ENCODE measurements around the gene VGLL2.
A peak's percentile ranks its signal among the peaks of the same experiment; 100 is the strongest.
"Not testable (repeated sequence)": the region's sequence is repeated elsewhere in the genome, so short reads cannot be mapped to it uniquely, and the experiment has no call there.

The VGLL2 gene, protein sequence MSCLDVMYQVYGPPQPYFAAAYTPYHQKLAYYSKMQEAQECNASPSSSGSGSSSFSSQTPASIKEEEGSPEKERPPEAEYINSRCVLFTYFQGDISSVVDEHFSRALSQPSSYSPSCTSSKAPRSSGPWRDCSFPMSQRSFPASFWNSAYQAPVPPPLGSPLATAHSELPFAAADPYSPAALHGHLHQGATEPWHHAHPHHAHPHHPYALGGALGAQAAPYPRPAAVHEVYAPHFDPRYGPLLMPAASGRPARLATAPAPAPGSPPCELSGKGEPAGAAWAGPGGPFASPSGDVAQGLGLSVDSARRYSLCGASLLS

DNA sequence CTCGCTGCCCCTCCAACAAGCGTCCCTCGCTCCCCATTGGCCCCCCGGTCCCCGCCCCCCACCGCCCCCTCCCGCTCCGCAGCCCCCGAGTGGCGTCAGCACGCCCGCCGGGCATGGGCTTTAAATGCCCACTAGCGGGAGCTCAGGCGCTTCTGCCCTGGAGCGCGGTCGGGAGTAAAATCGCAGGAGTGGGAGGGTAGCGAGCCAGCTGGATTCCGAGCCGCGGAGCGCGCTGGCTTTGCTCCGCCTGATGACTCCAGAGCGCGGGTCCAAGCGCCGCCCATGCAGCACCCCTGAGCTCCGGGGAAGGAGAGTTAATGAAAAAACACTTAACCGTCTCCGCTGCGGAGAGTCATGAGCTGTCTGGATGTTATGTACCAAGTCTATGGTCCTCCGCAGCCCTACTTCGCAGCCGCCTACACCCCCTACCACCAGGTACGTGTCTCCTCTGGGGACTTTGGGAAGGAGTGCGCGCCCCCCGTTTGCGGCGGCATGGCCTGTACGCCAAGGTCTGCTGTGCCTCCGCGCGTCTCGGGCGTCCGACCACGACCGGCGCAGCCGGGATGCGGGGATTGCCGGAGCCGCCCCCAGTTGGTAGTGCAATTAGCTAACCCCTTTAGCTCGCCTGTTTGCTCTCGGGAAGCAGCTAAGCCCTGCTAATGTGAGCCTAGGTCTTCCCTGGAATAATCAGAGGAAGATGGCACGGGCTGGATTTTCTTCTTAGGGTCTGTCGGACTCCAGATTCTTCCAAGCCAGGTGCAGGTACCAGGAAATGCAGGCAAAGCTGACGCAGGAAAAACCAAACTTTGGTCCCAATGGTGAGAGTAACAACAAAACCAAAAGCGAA is at the start of gene VGLL2:
Gene VGLL2, plus strand, starts transcription at position 149 of the 847 bp plus-strand sequence. Its CDS starts 206 bp downstream, at position 355.
- peak in 8 of 56 donors; percentile 4 to 20 (median 10) for DNase-seq

DNA sequence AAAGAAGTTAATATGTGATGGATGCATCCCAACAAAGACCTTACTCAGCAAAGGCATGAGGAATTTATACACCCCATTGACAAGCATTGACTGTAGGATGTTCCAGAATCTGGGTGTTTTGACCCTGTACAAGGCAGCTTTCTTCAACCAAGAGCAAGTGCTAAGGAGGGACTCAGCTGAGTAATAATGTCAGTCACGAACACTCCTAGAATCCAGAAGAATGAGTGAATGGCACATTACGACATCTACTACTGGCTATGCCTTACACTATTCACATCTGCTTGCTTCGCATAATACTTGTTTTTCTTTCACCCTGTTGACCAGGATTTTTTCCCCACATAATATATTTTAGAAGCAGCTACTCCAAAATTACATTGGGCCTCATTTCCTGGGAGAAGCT is 42.5 kb upstream of the VGLL2 start:
- DNase-seq = no peak

DNA sequence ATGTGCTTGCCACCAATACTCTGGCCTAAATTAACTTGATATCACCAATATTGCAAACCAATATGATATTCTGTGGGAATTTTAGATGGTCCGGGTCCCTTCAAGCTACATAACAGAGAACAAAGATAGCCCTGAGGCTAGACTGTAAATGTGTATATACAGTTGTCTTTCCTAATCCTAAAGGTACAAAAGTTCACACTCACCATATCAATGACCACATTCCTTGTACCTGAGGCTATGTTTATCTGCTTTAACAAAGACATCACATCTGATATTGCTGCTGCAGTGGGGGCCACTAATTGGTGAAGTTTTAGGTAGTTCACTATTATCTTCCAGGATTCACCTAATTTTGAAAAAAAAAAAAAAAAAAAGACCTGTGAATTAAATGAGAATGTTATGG is 38.6 kb upstream of the VGLL2 start:
- DNase-seq = no peak

DNA sequence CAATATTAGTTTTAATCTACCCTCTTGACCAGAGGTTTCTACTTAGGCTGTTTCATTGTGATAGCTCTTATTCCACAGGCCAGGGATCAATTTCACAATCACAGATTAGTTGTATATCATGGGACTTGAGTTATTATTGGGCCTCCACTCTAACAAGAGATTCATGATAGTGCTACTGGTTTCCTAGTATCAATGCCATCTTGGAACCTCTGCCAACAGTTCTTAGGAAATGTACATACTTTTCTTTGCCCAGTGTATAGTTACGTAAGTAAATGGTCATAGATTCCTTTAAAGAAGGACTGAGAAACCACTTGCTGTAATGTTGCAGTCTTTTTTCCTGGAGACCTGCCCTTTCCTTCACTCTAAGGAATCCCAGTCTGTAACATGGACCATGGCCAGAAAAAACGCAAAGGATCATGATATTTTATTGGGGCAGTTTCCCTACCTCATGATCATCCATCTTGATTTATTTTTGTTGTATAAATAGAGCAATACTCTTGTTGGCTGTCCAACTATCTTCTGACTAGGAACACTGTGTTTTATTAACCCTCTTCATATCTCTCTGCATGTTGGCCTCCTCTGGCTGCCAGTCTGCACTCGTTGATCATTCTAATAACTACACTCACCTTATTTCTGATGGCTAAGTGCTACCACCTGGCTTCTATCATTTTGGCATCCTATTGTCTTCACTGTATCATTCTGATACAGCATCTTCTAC is 38.0 kb upstream of the VGLL2 start:
- no peak for DNase-seq

DNA sequence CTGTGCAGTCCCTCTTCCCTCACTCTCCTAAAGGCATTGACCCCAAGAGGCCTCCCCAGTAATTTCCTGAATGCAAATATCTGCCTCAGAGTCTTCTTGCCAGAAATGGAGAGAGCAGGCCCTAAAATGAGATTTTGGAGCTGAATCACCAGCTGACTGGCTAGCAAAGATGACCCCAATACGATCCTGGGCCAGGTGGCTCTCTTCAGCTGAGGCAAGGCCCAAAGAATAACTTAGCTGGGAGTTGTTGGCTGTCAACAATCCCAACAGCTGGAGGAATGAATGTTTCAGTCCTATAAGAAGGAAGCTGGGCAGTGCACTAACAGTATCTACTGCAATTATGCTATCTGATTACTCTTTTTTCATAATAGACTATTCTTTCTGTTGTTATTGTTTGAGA is 37.2 kb upstream of the VGLL2 start:
- DNase-seq = no peak

DNA sequence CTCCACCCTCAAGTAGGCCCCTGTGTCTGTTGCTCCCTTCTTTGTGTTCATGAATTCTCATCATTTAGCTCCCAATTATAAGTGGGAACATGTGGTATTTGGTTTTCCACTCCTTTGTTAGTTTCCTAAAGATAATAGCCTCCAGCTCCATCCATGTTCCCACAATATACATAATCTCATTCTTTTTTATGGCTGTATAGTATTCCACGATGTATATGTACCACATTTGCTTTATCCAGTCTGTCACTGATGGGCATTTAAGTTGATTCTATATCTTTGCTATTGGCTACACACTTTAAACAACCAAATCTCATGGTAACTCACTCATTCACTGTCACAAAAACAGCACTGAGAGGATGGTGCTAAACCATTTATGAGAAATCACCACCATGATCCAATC is 35.5 kb upstream of the VGLL2 start:
- no peak for DNase-seq

DNA sequence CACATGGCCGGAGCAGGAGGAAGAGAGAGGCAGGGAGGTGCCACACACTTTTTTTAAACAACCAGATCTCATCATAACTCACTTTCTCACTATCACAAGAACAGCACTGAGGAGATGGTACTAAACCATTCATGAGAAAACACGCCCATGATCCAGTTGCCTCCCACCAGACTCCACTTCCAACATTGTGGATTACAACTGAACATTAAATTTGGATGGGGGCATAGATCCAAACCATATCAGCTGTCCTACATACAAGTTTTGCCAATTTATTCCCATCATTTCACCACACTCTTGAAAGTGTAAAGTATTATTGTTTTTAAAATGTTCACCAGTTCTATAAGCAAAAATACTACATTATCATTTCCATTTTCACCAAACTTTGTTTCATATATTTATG is 33.9 kb upstream of the VGLL2 start:
- DNase-seq = no peak

DNA sequence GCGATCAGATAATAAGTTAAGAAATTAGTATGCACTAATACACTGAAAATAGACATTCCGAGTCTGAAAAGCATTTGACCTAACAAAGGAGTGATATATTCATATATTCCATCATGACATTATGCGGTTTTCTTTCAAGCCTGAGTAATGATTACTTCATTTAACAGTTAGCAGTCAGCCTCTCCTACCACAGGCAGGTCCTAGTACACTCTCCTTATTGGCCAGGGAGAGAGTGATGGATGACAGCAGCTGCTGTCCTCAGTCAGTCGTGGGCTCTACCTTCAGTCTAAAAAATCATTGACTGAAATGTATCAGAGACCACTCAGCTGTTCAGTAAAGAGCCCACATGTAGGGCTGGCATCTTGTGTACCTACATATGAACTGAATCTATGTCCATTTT is 33.2 kb upstream of the VGLL2 start:
- DNase-seq = no peak

DNA sequence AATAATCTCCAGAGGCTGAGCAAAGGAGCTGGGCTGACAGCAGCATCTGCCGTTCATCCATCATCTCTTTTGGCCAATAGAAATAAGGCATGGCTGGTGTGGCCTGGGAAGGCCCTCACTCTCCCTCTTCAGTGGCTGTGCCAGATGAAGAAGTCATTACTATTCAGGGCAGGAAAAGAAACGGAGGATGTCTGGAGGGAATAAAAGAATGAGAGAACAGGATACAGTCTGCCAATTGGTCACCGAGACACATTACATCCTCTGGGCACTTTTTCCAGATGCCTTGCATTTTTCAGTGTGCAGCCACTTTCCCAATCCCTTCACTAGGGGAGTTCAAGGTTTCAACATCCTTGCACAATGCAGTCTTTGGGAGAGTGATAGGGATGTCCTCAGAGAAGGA is 32.2 kb upstream of the VGLL2 start:
- no peak for DNase-seq

DNA sequence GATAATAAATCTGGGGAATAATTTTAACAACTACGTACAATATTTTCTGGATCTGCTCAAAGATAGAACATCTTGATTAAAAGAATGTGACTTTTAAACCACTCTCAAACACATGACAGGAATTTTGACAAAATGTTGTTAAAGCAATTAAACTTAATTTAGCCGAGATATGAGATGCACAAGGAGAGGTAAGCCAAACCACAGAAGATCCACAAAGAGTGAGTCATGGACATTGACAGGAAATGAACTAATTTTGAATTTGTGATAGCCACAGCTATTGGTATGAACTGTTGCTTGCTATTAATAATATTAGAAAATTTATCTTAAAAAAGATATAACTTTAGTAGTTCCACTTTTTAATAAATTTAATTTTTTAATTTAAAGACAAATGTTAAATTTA is 27.8 kb upstream of the VGLL2 start:
- no peak for DNase-seq

DNA sequence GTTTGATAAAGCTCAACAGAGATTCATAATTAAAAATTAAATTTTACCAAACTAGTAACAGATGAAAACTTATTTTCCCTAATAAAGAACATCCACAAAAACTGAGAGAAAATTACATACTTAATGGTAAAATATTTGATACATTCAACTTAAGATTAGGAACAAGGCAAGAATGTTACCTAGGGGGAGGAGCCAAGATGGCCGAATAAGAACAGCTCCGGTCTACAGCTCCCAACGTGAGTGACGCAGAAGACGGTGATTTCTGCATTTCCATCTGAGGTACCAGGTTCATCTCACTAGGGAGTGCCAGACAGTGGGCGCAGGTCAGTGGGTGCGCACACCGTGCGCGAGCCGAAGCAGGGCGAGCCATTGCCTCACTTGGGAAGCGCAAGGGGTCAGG is 20.8 kb upstream of the VGLL2 start:
- DNase-seq = not testable (repeated sequence)

DNA sequence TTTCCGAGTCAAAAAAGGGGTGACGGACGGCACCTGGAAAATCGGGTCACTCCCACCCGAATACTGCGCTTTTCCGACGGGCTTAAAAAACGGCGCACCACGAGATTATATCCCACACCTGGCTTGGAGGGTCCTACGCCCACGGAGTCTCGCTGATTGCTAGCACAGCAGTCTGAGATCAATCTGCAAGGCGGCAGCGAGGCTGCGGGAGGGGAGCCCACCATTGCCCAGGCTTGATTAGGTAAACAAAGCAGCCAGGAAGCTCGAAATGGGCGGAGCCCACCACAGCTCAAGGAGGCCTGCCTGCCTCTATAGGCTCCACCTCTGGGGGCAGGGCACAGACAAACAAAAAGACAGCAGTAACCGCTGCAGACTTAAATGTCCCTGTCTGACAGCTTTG is 20.4 kb upstream of the VGLL2 start:
- DNase-seq = not testable (repeated sequence)

DNA sequence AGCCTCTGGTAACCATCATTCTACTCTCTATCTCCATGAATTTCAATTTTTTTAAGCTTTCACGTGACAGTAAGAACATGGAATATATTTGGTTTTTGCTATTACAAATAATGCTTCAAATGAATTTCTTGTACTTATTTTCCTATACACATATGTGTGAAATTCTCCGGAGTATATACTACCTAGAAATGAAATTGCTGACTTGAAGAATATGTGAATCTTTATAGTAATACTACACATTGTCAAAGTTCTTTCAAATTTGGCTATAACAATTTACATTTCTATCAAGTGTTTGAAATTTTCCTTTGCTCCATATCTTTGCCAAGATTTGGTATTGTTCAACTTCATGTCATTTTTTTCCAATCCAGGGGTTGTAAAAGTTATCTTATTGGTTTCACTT is 11.6 kb upstream of the VGLL2 start:
- no peak for DNase-seq

DNA sequence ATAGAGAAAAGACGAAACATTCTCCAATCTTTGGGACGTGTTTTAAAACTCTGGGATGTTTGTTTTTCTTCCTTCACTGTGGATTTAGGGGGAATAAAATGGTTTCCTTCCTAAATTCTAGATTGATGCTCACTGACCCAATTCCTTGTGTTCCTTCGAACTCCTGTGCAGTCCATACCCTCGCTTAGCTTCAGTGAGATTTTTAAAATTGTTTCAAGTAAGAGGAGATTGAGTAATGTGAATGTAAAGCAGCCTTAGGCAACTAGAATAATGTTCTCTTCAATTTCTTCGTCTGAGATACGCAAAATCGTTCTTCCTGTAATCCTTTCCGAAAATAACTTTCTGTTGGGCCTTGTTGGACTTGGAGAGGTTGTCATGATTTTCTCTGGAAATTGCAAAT is 2.6 kb upstream of the VGLL2 start:
- no peak for DNase-seq

DNA sequence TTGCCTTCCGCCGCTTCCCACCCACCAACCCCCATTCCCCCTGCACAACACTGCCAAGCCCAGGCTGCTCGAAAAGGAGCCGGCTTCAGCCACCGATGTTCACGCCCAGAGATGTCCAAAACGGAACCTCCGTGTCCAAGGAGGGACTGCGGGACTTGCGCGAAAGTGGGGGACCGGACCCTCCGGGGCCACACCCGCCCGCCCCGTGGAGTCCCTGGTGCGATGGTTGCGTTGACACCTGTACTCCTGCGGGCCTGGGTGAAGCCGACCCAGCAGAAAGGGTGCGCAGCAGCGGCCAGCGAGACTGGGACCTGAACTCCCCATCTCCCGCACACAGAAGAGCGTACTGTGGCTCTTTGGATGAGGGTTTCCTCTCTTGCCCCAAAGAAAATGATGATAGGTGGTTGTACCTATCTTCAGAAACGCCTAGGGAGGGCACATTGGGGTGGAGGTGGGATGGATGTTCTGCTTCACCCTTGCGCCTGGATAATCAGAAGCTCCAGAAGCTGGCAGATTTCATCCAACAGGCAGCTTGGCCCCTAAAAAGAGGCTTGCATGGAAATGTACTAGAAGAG is 1.9 kb upstream of the VGLL2 start:
- no peak for DNase-seq

DNA sequence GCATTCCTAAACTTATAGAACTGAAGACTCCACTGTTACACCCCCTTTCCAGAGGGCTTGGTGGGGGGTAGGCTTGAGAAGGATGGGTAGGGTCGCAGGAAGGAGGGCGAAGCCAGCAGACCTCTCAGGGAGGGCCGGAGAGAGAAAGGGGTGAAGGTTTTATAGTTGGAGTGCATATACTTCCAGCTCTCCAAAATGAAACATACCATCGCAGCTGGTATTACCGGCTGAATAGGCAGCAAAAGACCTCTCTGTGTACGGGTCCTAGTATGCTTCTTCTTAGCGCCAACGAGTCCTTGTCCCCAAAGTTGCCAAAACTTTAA is 1.0 kb upstream of the VGLL2 start:
- DNase-seq = no peak

DNA sequence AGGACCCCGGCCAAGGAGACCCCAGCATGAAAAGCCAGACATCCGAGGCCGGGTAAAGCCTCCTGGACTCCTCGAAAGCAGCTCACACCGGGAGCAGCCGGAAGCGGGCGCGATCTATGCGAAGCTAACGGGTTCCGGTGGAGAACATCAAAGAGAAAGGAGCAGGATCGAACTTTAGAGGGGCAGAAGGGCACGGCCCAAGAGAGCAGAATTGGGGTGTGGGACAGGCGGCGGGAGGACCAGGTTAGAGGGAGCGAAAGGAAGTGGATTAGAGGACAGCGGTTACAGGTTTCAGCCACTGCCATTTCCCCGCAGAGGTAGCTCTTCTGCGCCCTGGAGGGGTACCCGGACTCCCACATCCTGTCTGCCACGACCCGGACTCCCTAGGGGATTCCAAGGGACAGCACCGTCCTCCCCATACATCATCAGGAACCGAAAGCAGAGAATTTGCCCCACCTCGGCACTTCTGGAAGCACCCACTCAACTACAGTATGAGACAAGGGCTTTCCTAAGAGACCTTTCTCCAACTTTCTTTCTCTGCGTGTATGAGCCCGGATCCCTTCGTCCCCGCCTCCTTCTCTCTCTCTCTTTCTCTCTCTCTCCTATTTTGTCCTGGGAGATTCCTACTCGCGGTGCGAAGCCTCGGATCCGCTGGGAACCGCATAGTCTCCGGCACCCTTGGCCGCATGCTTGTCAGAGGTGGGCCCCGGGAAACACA is 507 bp upstream of the VGLL2 start:
- DNase-seq = no peak

DNA sequence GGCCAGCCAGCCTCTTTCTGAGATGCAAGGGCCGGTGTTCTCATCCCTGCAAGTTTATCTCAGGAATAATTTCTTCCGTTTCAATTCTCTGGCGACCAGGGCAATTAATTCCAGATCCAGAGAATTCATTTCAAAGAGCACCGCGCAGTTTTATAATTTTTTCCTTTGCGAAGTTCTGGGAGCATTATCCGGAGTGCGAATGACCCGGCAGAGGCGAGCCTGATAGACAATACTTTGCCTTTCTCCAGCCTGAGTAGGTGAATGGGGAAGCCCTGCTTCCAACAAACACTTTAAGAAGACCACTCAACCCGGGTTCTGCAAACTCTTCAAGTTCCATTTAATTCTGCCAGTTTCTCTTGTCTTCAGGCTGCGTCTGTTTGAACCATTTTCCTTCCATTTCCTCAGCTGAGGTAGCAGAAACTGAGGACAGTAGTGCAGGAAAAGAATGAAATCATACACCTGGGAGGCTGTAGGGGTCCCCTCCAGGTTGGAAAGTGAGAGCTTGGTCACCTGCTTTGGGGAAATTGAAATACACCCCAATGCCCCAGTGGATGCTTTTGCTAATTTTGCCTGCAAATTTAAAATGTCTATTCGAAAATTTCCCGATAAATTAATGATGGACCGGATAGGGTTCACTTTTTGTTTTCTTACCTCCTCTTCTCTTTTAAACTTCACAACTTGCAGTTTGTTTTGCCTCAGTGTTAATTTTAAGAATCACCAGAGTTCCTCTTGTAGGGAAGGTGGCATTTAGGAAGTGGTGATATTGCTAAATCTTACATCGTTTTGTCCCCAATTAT is 1.1 kb downstream of the VGLL2 start:
- no peak for DNase-seq

DNA sequence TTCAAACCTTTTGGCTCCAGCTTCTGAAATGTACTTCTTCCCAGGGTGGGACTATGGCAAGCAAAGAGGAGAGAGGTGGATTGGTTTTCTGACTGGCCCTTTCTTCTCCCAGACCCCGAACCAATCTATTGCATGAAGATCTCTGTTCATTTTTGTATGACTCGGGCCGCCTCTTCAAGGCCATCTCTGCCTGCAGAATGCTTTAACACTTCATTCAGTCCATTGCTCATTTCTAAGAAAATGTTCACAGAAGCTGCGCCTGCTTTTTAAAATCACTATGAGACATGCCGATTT is 1.6 kb downstream of the VGLL2 start:
- DNase-seq = no peak

DNA sequence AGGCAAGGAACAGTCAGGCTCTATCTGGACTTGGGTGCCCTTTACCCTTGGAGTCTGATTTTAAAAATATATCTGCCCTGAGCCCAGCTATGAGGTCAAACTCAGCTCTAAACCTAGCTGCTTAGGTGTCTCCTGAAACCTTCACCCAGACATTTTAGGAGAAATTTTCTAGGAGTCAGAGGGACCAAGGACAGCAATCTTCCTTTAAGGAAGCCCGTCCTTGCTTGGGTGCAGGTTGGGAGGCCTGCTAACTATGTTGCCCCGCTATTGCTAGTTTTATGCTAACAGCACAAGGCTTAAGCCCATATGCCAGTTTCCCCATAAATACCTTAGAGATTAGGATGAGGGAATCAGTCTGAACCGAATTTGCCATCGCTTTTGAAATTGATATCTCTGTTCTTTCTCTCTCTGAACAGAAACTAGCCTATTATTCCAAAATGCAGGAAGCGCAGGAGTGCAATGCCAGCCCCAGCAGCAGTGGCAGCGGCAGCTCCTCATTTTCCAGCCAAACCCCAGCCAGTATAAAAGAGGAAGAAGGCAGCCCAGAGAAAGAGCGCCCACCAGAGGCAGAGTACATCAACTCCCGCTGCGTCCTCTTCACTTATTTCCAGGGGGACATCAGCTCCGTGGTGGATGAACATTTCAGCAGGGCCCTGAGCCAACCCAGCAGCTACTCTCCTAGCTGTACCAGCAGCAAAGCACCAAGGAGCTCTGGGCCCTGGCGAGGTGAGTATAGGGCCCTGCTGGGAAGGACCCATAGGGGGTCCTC is 2.6 kb downstream of the VGLL2 start:
- no peak for DNase-seq
